AG10803 (cell line): ENCODE data around the gene KIF5C.

Experiments used
- DNase-seq: peaks from one replicate; pipeline ENCODE4 v3.0.0; 2010; ENCODE audit warnings: low read depth
- H3K4me3 ChIP-seq: 2 replicates; pipeline ENCODE4 v1.5.1; 2011; ENCODE audit warnings: mild to moderate bottlenecking, low read length, control low read depth
- TF ChIP-seq, protein P1 (sequence below): conservative IDR thresholded peaks from 2 replicates; pipeline ENCODE4 v1.5.1; 2011; ENCODE audit warnings: mild to moderate bottlenecking, low read length, control low read depth, inconsistent platforms

The KIF5C gene

GRCh38 chr2:149005471-149006077, 130.5 kb downstream of the KIF5C start:
- no peak overlapping the region for H3K4me3 ChIP-seq
- DNase-seq, result peak; percentile 70
- TF ChIP-seq, protein P1, sequence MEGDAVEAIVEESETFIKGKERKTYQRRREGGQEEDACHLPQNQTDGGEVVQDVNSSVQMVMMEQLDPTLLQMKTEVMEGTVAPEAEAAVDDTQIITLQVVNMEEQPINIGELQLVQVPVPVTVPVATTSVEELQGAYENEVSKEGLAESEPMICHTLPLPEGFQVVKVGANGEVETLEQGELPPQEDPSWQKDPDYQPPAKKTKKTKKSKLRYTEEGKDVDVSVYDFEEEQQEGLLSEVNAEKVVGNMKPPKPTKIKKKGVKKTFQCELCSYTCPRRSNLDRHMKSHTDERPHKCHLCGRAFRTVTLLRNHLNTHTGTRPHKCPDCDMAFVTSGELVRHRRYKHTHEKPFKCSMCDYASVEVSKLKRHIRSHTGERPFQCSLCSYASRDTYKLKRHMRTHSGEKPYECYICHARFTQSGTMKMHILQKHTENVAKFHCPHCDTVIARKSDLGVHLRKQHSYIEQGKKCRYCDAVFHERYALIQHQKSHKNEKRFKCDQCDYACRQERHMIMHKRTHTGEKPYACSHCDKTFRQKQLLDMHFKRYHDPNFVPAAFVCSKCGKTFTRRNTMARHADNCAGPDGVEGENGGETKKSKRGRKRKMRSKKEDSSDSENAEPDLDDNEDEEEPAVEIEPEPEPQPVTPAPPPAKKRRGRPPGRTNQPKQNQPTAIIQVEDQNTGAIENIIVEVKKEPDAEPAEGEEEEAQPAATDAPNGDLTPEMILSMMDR, result no peak

DNA sequence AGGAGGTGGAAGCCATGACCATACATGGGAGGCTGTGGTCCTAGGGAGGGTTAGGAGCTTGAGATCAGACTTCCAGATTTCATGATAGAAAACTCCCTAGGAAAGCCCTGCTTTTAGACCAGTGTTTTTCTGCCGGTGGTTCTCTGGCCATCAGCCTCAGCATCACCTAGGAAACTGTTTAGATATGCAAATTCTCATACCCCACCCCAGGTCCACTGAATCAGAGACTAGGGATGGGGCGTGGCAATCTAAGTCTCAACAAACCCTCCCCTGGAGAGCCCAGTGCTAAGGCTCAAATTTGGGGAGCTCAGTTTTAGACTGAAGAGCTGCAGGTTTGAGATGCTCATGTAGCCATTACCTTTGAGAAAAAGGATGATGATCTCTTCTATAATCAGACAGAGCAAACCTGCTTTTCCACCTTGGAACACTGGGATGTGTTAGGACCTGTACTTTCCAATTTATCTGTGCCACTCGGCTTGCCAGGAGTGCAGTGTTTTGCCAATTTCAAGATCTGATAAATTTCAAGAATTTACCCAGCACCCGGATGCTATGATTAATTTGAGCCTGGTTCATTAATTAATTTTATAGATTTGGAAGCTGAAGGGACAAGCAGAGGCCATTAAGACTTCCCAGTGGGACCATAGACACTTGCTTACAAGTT, 132.0 kb downstream of the KIF5C start:
- DNase-seq, result no peak
- TF ChIP-seq, protein P1, result no peak
- H3K4me3 ChIP-seq, result no peak overlapping the region

GRCh38 chr2:149008381-149008780, 133.4 kb downstream of the KIF5C start:
- H3K4me3 ChIP-seq, result no peak overlapping the region
- TF ChIP-seq, protein P1, result no peak
- DNase-seq, result no peak

DNA sequence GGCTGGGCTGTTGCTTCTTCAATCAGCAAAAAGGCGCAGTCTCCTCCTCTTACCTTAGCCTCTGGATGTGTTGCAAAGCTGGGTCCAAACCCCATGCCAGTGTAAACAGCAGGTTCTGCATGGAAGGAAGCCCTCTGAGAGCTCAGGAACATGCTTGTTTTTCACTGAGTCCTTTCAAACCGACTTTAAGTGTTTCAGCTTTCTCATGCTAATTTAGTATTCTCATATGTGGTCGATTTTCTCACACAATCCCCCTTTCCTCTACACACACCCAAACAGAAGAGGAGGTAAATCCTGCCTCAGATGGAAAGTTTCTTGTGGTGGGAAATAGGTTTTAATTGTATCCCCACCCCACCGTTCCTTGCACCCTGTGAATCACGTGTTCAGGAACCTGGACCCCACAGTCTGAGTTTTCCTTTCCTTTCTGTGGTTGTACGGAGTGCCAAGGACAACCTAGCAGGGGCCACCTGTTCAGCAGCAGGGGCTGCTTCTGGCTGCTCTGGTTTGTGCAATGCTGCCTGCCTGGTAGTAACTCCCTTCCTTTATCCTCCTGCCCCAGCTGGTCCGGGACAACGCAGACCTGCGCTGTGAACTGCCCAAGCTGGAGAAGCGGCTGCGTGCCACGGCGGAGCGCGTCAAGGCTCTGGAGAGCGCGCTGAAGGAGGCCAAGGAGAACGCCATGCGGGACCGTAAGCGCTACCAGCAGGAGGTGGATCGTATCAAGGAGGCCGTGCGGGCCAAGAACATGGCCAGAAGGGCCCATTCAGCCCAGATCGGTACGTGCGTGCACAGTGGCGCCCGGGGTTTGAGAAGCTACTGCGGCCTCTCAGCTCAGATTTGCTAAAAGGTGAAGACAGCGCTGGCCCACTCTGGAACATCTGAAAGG, 134.8 kb downstream of the KIF5C start:
- no peak overlapping the region for H3K4me3 ChIP-seq
- TF ChIP-seq, protein P1, result no peak
- no peak for DNase-seq

DNA sequence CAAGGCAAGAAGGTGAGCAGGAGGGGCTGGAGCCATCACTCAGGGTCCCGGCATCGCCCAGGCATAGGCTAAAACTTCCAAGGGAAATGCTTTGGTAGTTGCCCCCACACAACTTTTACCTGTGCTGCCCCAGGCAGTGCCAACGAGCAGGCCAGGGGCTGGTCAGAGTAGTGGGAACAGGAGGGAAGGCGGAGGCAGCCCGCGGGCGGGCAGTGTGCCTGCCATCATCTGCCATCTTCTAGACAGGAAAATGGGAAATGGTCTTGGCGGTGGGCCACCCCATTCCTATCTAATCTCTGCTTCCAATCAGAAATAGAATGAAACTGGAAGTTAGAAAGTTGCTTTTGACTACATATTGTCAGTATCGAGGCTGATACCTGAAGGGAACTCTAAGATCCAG, 137.5 kb downstream of the KIF5C start:
- no peak for DNase-seq
- H3K4me3 ChIP-seq, result no peak overlapping the region
- TF ChIP-seq, protein P1, result no peak

DNA sequence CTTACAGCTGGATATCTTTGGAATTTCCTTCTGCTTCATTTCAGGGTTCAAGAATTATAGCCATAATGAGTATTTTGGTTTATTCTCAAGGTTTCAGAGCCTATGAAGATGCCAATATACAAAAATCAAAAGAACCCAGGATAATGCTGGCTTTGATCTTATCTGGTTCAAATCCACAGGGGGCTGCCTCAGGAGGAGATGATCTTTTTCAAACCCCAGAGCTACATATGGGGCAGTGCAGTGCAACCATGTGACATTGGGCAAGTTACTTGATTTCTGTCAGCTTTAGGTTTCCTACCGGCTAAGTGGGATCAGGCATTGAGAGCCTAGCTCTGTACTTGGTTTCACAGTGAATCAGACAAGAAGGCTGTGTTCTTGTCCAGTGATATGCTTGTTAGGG, 140.5 kb downstream of the KIF5C start:
- TF ChIP-seq, protein P1, result no peak
- DNase-seq, result no peak
- no peak overlapping the region for H3K4me3 ChIP-seq
